Fibroblast of the aortic adventitia (primary cell): ENCODE data around the gene PITPNB. TPM values are rescaled to one million over a fixed set of nuclear protein-coding genes. Genes with fewer than 3 reads are reported as not detected.

Source experiments
- DNase-seq: peaks from one replicate; pipeline ENCODE4 v3.0.0-alpha.2; 2010; ENCODE audit warnings: low read depth
- H3K4me3 ChIP-seq: 2 replicates; pipeline ENCODE4 v1.5.1; 2011; ENCODE audit warnings: low read depth, mild to moderate bottlenecking, control low read depth, low read length, moderate library complexity
- small RNA-seq: library from RNA; depleted of rRNA; stranded (forward); fragments of <200 nt; gene quantifications from one replicate; pipeline ENCODE3, GENCODE V24; 2012
- total RNA-seq: library from RNA; depleted of rRNA; stranded (reverse); fragments of >200 nt; gene quantifications from 2 replicates; pipeline ENCODE4 v1.2.3, GENCODE V29; 2012; ENCODE audit warnings: low replicate concordance
- TF ChIP-seq, protein P1 (sequence below): IDR thresholded peaks from 2 replicates; pipeline ENCODE4 v1.5.1; 2011; ENCODE audit warnings: mild to moderate bottlenecking, low read length, control low read depth, inconsistent platforms; ENCODE audit not compliant: insufficient read depth

Gene PITPNB
- total RNA-seq, 1 donor, result 26.8 TPM

DNA sequence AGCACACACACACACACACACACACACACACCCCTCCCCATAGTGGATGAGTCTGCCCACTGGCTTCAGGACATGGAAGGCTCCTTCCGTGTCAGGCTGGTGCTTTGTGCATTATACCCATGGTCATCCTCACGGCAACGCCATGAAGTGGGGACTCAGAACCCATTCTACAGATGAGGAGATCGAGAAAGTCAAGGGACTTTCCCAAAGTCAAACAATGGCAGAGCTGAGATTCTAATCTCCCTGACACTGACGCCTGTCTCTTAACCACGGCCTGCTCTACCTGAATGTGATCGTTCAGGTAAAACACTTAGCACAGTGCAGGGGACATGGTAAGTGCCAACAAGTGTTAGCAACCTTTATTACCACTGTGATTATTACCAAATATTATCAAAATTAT lies 113.2 kb downstream of the PITPNB start:
- no peak overlapping the region for H3K4me3 ChIP-seq
- no peak for DNase-seq
- TF ChIP-seq, protein P1, sequence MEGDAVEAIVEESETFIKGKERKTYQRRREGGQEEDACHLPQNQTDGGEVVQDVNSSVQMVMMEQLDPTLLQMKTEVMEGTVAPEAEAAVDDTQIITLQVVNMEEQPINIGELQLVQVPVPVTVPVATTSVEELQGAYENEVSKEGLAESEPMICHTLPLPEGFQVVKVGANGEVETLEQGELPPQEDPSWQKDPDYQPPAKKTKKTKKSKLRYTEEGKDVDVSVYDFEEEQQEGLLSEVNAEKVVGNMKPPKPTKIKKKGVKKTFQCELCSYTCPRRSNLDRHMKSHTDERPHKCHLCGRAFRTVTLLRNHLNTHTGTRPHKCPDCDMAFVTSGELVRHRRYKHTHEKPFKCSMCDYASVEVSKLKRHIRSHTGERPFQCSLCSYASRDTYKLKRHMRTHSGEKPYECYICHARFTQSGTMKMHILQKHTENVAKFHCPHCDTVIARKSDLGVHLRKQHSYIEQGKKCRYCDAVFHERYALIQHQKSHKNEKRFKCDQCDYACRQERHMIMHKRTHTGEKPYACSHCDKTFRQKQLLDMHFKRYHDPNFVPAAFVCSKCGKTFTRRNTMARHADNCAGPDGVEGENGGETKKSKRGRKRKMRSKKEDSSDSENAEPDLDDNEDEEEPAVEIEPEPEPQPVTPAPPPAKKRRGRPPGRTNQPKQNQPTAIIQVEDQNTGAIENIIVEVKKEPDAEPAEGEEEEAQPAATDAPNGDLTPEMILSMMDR, result no peak

DNA sequence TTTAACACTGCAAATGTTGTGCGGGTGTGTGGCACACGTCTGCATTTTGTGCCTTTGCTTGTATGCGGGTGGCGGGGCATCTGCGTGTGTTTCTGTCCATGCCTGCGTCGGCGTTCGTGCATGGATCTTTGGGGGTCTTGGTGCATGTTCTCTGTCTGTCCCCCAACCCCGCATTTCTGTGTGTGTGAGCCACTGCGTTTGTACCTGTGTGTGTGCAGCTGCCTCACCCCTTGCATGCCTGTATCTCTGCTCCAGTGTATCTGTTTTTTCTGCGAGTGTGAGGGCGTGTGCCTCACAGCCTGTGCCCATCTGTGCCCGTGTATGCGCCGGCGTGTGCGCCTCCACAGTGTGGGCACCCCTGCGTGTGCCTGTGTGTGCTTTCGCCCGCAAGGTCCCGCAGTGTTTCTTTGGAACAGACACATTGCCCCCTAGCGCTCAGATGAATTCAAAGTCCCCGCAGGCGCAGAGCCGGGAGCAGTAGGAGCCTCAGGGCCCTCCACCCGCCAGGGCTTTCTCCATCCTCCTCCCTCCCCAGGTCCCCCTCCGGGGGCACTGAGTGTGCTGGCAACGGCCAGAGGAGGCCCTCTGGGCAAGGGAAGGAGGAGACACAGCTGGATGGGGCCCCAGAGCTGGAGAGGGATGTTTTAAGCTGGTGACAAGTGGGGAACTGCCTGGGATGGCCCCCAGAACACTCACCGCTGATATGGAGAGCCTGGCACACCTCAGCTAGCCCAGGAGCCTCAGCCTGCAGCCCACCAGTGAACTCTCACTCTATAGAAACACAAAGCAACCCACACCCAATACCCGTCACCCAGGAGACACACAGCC lies 114.4 kb downstream of the PITPNB start:
- TF ChIP-seq, protein P1, result peak; percentile 73
- peak; percentile 78 for DNase-seq
- no peak overlapping the region for H3K4me3 ChIP-seq

DNA sequence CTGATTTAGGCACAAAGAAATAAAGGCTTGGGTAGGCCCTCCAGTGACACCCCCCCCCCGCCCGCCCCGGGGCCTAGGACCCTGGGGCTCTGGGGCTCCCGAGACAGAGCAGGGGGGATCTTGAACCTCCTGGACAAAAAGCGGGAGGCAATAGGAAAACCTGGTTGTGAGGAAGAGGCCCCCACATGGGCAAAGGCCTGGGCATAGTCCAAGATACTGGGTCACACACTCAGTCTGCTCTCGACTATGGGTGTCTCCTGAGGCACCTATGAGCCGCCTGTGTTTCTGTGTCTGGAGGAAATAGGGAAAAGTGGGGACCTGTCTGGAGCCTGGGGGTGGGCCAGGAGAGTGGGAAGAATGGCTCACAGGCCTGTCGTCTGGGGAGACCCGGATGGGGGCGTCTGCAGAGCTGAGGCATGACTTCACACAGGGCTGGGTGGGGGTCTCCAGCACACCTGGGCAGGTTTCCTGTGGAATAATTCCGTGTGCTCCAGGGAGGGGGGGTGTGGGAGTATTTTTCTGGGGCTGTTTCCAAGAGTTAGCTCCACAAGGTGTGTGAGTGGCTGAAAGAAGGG lies 115.1 kb downstream of the PITPNB start:
- DNase-seq, result no peak
- no peak overlapping the region for H3K4me3 ChIP-seq
- TF ChIP-seq, protein P1, result no peak

DNA sequence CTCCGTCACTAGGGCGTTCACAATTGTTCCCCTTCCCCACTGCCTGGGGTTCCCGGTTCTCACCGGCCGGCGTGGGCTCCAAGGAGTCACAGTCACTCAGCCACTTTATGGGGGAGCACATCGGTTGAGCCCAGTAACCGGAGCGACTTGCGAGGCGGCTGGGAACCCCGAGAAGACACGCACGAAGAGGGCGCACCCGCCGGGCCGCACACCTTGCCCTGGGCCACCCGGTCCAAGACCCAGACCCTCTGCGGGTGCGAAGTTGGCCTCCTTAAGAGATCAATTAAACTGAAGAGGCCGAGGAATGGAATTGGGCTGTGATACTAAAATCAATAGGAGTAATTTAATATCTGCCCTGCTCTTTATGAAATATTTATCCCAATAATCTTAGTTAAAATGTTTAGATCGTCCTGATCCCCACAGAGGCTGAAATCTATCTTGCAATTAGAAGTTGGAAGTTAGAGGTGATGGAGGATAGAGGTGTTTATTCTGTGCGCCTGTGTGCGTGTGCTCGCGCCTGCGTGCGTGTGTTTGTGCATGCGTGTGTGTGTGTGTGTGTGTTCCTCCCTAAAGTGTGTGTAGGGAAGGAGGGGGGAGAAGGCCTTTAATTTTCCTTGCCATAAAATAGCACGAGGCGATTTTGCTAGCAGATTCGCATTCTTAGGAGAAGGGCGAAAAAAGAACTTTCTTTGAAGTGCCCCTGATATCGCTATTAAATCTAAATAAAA lies 116.5 kb downstream of the PITPNB start:
- DNase-seq, result peak; percentile 27
- TF ChIP-seq, protein P1, result no peak
- H3K4me3 ChIP-seq, result peak overlapping the region; percentile 83

Small RNA genes within 50 kb of the gene (small RNA-seq; reads per million reads assigned to genes)
- not detected for gene MIR3199-1
- not detected for gene RF02198

Other genes with a start within 250 kb of the PITPNB start
- gene MN1, start 117.5 kb downstream of the PITPNB start, total RNA-seq, result 27.9 and 55.9 TPM in 2 replicates